Mesenchymal stem cell (in vitro differentiated cells and primary cell): ENCODE data around the gene MKNK2. TPM values are rescaled to one million over a fixed set of nuclear protein-coding genes. Genes with fewer than 3 reads are reported as not detected.

Experiments used
- DNase-seq: peaks from one replicate; pipeline ENCODE4 v3.0.0-alpha.2; 2013
- H2AFZ ChIP-seq: one replicate; pipeline ENCODE4 v1.6.1; 2013; ENCODE audit warnings: low read depth, mild to moderate bottlenecking, control low read depth, inconsistent platforms, low read length, moderate library complexity
- H2AK5ac ChIP-seq: 2 replicates; pipeline ENCODE4 v1.6.1; 2013; ENCODE audit warnings: low read length, moderate library complexity, mild to moderate bottlenecking, inconsistent platforms; ENCODE audit not compliant: severe bottlenecking
- H2BK120ac ChIP-seq: one replicate; pipeline ENCODE4 v1.6.1; 2013; ENCODE audit warnings: low read depth, mild to moderate bottlenecking, inconsistent platforms, low read length, moderate library complexity
- H2BK12ac ChIP-seq, 2 experiments: one replicate each; pipeline ENCODE4 v1.6.1; 2013; ENCODE audit warnings: inconsistent platforms in 2 of 2, low read length in 2 of 2, mild to moderate bottlenecking in 2 of 2, moderate library complexity in 2 of 2, control low read depth in 1 of 2
- H2BK15ac ChIP-seq: one replicate; pipeline ENCODE4 v1.6.1; 2013; ENCODE audit warnings: mild to moderate bottlenecking, low read depth, inconsistent platforms; ENCODE audit not compliant: poor library complexity, severe bottlenecking
- H2BK5ac ChIP-seq: 2 replicates; pipeline ENCODE4 v1.6.1; 2013; ENCODE audit warnings: low read depth, mild to moderate bottlenecking, low read length, control low read depth, inconsistent platforms; ENCODE audit not compliant: poor library complexity, severe bottlenecking
- H3K14ac ChIP-seq, 2 experiments: one replicate each; pipeline ENCODE4 v1.6.1; 2013; ENCODE audit warnings: inconsistent platforms in 2 of 2, low read length in 2 of 2, control low read depth in 1 of 2, mild to moderate bottlenecking in 1 of 2, moderate library complexity in 1 of 2
- H3K18ac ChIP-seq, 2 experiments: one replicate each; pipeline ENCODE4 v1.6.1; 2013; ENCODE audit warnings: inconsistent platforms in 2 of 2, low read length in 2 of 2, control low read depth in 1 of 2, low read depth in 1 of 2, mild to moderate bottlenecking in 1 of 2
- H3K23ac ChIP-seq, 2 experiments: one replicate each; pipeline ENCODE4 v1.6.1; 2013; ENCODE audit warnings: inconsistent platforms in 2 of 2, low read length in 2 of 2, mild to moderate bottlenecking in 2 of 2, moderate library complexity in 2 of 2, control low read depth in 1 of 2
- H3K27ac ChIP-seq: 2 replicates; pipeline ENCODE4 v1.5.1; 2013; ENCODE audit warnings: mild to moderate bottlenecking, moderate library complexity, low read length, control low read depth, inconsistent platforms; ENCODE audit not compliant: poor library complexity, severe bottlenecking
- H3K27me3 ChIP-seq, 2 experiments: 2 replicates each; pipeline versions ENCODE4 v1.6.1 to v1.7.0; 2013; ENCODE audit warnings: low read length in 2 of 2, mild to moderate bottlenecking in 2 of 2, moderate library complexity in 2 of 2, control low read depth in 1 of 2, inconsistent platforms in 1 of 2; ENCODE audit not compliant: control insufficient read depth in 1 of 2, insufficient read depth in 1 of 2
- H3K36me3 ChIP-seq, 2 experiments: 2 replicates each; pipeline versions ENCODE4 v1.6.1 to v1.7.0; 2013; ENCODE audit warnings: low read length in 2 of 2, control low read depth in 1 of 2, inconsistent platforms in 1 of 2, low read depth in 1 of 2, mild to moderate bottlenecking in 1 of 2; ENCODE audit not compliant: insufficient read depth in 2 of 2, control insufficient read depth in 1 of 2
- H3K4ac ChIP-seq, 2 experiments: one replicate each; pipeline ENCODE4 v1.6.1; 2013; ENCODE audit warnings: inconsistent platforms in 2 of 2, low read length in 2 of 2, mild to moderate bottlenecking in 2 of 2, moderate library complexity in 2 of 2, control low read depth in 1 of 2, low read depth in 1 of 2
- H3K4me1 ChIP-seq: 2 replicates; pipeline ENCODE4 v1.6.1; 2013; ENCODE audit warnings: low read depth, low read length, control low read depth; ENCODE audit not compliant: control insufficient read depth, insufficient read depth
- H3K4me2 ChIP-seq: 2 replicates; pipeline ENCODE4 v1.6.1; 2013; ENCODE audit warnings: low read length, mild to moderate bottlenecking, inconsistent platforms; ENCODE audit not compliant: poor library complexity, severe bottlenecking
- H3K4me3 ChIP-seq, 2 experiments: 2 replicates each; pipeline versions ENCODE4 v1.5.1 to v1.7.0; 2013; ENCODE audit warnings: low read length in 2 of 2, mild to moderate bottlenecking in 2 of 2, control low read depth in 1 of 2, low read depth in 1 of 2; ENCODE audit not compliant: insufficient read depth in 1 of 2
- H3K79me1 ChIP-seq: replicated peaks from 2 replicates; pipeline ENCODE4 v1.6.1; 2013; ENCODE audit warnings: mild to moderate bottlenecking, control low read depth, low read length, inconsistent platforms; ENCODE audit not compliant: poor library complexity, severe bottlenecking
- H3K9ac ChIP-seq: 2 replicates; pipeline ENCODE4 v1.7.0; 2013; ENCODE audit warnings: mild to moderate bottlenecking, low read length, moderate library complexity
- H3K9me3 ChIP-seq: 2 replicates; pipeline ENCODE4 v1.7.0; 2013; ENCODE audit warnings: mild to moderate bottlenecking, low read length; ENCODE audit not compliant: control insufficient read depth
- H4K8ac ChIP-seq: one replicate; pipeline ENCODE4 v1.6.1; 2013; ENCODE audit warnings: inconsistent platforms, mild to moderate bottlenecking, low read length, moderate library complexity
- H4K91ac ChIP-seq: one replicate; pipeline ENCODE4 v1.6.1; 2013; ENCODE audit warnings: mild to moderate bottlenecking, low read length, inconsistent platforms
- WGBS: methylation state at CpG from one replicate; pipeline ENCODE4 v1.1.7; 2013; ENCODE audit warnings: mixed read lengths; 5-methylcytosine and 5-hydroxymethylcytosine counted together
- polyA plus RNA-seq, 2 experiments: library from polyadenylated mRNA; stranded (reverse); fragments of 200-250 nt; gene quantifications; one replicate each; pipeline ENCODE4 v1.2.3, GENCODE V29; 2013

MKNK2 gene
- 126 TPM for polyA plus RNA-seq (2013, experiment 1 of 2)
- 128 TPM for polyA plus RNA-seq (2013, experiment 2 of 2)

DNA sequence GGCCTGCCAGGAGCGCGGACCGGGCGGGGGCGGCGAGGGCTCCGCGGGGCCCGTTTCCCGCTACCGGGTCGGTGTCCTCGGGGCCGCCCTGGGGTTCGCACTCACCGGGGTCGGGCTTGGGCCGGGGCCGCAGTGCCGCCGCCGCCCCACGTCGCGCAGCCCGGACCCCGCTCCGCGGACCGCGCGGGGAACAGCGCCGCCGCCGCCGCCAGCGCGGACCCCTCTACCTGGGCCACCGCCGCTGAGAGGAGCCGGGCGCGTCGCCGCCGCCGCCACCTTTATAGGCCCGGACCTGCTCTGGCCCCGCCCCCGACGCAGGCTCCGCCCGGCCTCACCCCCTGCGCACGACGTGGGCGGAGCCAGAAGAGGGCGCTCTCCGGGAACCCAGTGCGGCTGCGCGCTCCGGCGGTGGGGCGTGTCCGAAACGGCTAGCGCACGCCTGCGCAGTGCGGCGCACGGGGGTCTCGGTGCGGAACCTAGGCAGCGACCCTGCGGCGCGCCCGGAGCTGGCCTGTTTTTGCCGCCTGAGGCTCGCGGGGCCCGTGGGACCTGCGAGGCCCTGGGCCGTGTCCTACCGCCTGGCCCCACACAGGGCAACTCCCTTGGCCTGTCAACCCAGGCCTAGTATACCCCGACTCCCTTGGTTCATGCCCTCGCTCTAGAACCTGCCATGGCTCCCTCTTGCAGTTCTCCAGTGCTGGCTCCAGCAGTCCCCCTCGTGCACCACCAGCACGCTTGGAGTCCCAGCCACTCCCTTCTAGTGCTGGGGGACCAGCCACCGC, at the start of gene MKNK2:
Gene MKNK2, minus strand, starts transcription at position 254 of the 782 bp plus-strand sequence. CDS start 393 bp downstream, outside the sequence.
- DNase-seq: peak; percentile 79
- H3K9me3 ChIP-seq: no peaks in the 10 kb centered on the region
- H2BK12ac ChIP-seq: peak within 1 kb of the TSS; percentile 58 to 91
- H3K27ac ChIP-seq: peak within 1 kb of the TSS; percentile 36
- peak within 1 kb of the TSS; percentile 95 for H4K91ac ChIP-seq
- H3K4me1 ChIP-seq: peaks cover 55% of the 10 kb centered on the region
- peak within 1 kb of the TSS; percentile 88 for H2BK15ac ChIP-seq
- 7% methylated on average over 50 of the region's 93 CpGs for WGBS
- H3K18ac ChIP-seq: peak within 1 kb of the TSS; percentile 85 to 98
- peak within 1 kb of the TSS; percentile 86 for H3K9ac ChIP-seq
- H2BK5ac ChIP-seq: peak within 1 kb of the TSS; percentile 35
- peak within 1 kb of the TSS; percentile 83 for H2BK120ac ChIP-seq
- peak within 1 kb of the TSS; percentile 75 to 92 for H3K4ac ChIP-seq
- H3K4me2 ChIP-seq: peak within 1 kb of the TSS; percentile 90
- H3K14ac ChIP-seq: peak within 1 kb of the TSS; percentile 76 to 89
- H2AK5ac ChIP-seq: peak within 1 kb of the TSS; percentile 33
- no peaks in the 10 kb centered on the region for H3K27me3 ChIP-seq
- peak within 1 kb of the TSS; percentile 75 to 90 for H3K4me3 ChIP-seq
- peaks cover 14% of the 10 kb centered on the region for H3K79me1 ChIP-seq
- H2AFZ ChIP-seq: peak within 1 kb of the TSS; percentile 90
- H4K8ac ChIP-seq: peak within 1 kb of the TSS; percentile 97
- H3K23ac ChIP-seq: peak within 1 kb of the TSS; percentile 34 to 37
- H3K36me3 ChIP-seq: peaks cover 16 to 32% of the 10 kb centered on the region in 2 experiments

DNA sequence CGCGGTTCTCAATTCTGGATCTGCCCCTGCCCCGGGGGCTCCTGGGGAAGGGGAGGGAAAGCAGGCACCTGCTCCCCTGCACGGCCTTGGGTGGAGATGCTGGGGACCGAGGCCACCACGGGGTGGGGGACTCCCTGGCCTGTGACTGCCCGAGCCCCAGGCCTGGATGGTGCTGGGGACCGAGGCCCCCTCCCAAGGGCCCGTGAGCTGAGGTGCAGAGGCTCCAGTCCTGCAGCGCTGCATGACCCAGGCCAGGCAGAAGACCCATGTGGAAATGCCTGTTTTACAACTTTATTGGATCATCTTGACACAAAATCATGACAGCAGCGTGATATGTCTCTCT, 49.6 kb upstream of the MKNK2 start:
- no peak overlapping the region for H2AFZ ChIP-seq
- WGBS: 96% methylated on average over 11 of the region's 11 CpGs
- H3K23ac ChIP-seq: no peak overlapping the region
- H3K79me1 ChIP-seq: peaks cover 12% of the 10 kb centered on the region
- H2BK120ac ChIP-seq: no peak overlapping the region
- DNase-seq: no peak
- no peak overlapping the region for H3K14ac ChIP-seq
- H2BK5ac ChIP-seq: no peak overlapping the region
- H3K4me3 ChIP-seq: no peak overlapping the region
- H3K27me3 ChIP-seq: no peaks in the 10 kb centered on the region
- no peak overlapping the region for H2BK12ac ChIP-seq
- no peak overlapping the region for H3K27ac ChIP-seq
- H3K4me1 ChIP-seq: peaks cover 15% of the 10 kb centered on the region
- H2AK5ac ChIP-seq: no peak overlapping the region
- no peak overlapping the region for H3K4ac ChIP-seq
- no peak overlapping the region for H3K4me2 ChIP-seq
- H4K91ac ChIP-seq: no peak overlapping the region
- peaks cover 59 to 73% of the 10 kb centered on the region in 2 experiments for H3K36me3 ChIP-seq
- no peaks in the 10 kb centered on the region for H3K9me3 ChIP-seq
- H3K9ac ChIP-seq: no peak overlapping the region
- no peak overlapping the region for H2BK15ac ChIP-seq
- no peak overlapping the region for H3K18ac ChIP-seq
- H4K8ac ChIP-seq: no peak overlapping the region

DNA sequence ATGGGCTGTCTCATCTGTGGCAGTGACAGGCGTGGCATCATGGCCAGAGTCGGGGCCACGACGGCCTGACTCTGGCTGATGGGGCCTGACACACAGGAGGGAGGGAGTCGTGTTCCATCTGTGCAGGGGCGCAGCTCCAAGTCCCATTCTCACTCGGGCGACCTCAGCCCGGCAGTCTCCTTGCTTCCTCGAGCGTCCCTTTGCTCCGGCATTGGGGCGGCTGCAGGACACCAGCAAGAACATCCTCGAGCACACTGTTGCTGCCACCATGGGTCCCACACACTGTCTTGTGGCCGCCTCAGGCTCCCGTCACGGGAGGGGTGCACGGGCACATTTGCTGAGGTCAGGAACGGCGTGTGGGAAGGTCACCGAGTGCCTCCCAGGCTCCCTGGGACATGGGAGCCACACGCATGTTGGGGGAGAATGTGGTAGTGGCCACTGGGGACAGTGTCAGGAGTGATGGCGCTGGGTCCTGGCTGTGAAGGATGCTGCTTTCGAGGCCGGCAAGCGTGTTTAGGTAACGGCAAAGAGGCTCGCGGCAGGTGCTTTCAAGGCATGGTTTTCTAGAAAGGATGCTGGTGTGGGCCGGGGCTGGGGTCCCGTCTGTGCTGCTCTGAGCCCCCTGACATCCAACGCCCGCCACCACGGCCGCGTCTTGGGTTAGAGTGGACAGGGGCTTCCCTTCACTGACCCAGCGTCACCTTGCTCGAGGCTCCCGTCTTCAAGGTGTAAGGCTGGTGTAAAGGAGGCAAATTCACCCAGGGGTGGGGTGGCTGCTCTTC, 49.1 kb upstream of the MKNK2 start:
- Histone ChIP-seq H3K23ac (no peak overlapping the region), H2AK5ac (no peak overlapping the region), H3K14ac (no peak overlapping the region), H2BK120ac (no peak overlapping the region), H2BK12ac (no peak overlapping the region), H4K8ac (no peak overlapping the region), H3K27me3 (no peaks in the 10 kb centered on the region), H2AFZ (no peak overlapping the region), H3K4me1 (peaks cover 19% of the 10 kb centered on the region), H3K27ac (no peak overlapping the region), H3K36me3 (peaks cover 53 to 70% of the 10 kb centered on the region in 2 experiments), H3K4ac (no peak overlapping the region), H3K4me2 (no peak overlapping the region), H2BK15ac (no peak overlapping the region), H3K9ac (no peak overlapping the region), H3K4me3 (no peak overlapping the region), H3K9me3 (no peaks in the 10 kb centered on the region), H3K79me1 (peaks cover 12% of the 10 kb centered on the region), H3K18ac (no peak overlapping the region), H4K91ac (no peak overlapping the region), H2BK5ac (no peak overlapping the region)
- no peak for DNase-seq
- 95% methylated on average over 39 of the region's 39 CpGs for WGBS

DNA sequence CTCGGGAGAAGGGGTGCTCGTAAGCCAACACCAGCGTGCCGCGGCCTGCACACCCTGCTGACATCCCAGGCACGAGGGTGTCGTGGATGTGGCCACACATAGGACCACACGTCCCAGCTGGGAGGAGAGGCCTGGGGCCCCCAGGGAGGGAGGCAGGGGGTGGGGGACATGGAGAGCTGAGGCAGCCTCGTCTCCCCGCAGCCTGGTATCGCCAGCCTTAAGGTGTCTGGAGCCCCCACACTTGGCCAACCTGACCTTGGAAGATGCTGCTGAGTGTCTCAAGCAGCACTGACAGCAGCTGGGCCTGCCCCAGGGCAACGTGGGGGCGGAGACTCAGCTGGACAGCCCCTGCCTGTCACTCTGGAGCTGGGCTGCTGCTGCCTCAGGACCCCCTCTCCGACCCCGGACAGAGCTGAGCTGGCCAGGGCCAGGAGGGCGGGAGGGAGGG, 48.0 kb upstream of the MKNK2 start:
- no peak overlapping the region for H2AK5ac ChIP-seq
- no peak overlapping the region for H2AFZ ChIP-seq
- 90% methylated on average over 16 of the region's 16 CpGs for WGBS
- no peak overlapping the region for H3K4ac ChIP-seq
- no peaks in the 10 kb centered on the region for H3K9me3 ChIP-seq
- no peak overlapping the region for H3K18ac ChIP-seq
- no peak overlapping the region for H3K23ac ChIP-seq
- peaks cover 12% of the 10 kb centered on the region for H3K79me1 ChIP-seq
- H3K14ac ChIP-seq: no peak overlapping the region
- H2BK12ac ChIP-seq: no peak overlapping the region
- H3K27me3 ChIP-seq: no peaks in the 10 kb centered on the region
- no peak overlapping the region for H2BK15ac ChIP-seq
- H3K27ac ChIP-seq: no peak overlapping the region
- H4K91ac ChIP-seq: no peak overlapping the region
- H3K36me3 ChIP-seq: peaks cover 45 to 60% of the 10 kb centered on the region in 2 experiments
- H3K4me2 ChIP-seq: no peak overlapping the region
- H3K4me3 ChIP-seq: no peak overlapping the region
- no peak overlapping the region for H3K9ac ChIP-seq
- DNase-seq: no peak
- peaks cover 26% of the 10 kb centered on the region for H3K4me1 ChIP-seq
- no peak overlapping the region for H2BK5ac ChIP-seq
- no peak overlapping the region for H4K8ac ChIP-seq
- H2BK120ac ChIP-seq: no peak overlapping the region
